ENCODE measurements around the gene IL4I1.

Gene IL4I1

GRCh38 chr19:49890349-49891311, 6.1 kb downstream of the IL4I1 start:
- ChIA-PET POLR2A (ENCODE audit: low non-redundant PET) (interaction anchor here (0.6 kb wide), 1 partner anchor 11 kb away, joined by 3 read pairs; no protein-coding TSS in a partner anchor), CTCF (interaction anchor here (0.5 to 1.3 kb wide), 5 partner anchors 9 to 1367 kb away, joined by 3 to 4 read pairs (median 3); no protein-coding TSS in a partner anchor)
- peak; percentile 74 for DNase-seq (ENCODE audit: low spot score)
- TF ChIP-seq CTCF (conservative IDR thresholded peaks at IDR 0.05; ENCODE audit: low read depth): peak; percentile 53; the same call in 1 of the 2 replicates
- H3K27ac ChIP-seq: peak overlapping the region; percentile 62

GRCh38 chr19:49889687-49890348, 6.9 kb downstream of the IL4I1 start:
- CTCF ChIA-PET: interaction anchor here (0.5 to 1.3 kb wide), 5 partner anchors 10 to 1368 kb away, joined by 3 to 4 read pairs (median 3); no protein-coding TSS in a partner anchor
- POLR2A ChIA-PET (ENCODE audit: low non-redundant PET): no interaction called here
- no peak for DNase-seq (ENCODE audit: low spot score)

GRCh38 chr19:49889038-49889686, 7.5 kb downstream of the IL4I1 start:
- DNase-seq (ENCODE audit: low spot score): no peak
- CTCF ChIA-PET: no interaction called here
- H3K27ac ChIP-seq: no peak overlapping the region; the same call in none of the 2 replicates
- TF ChIP-seq CTCF (conservative IDR thresholded peaks at IDR 0.05; ENCODE audit: low read depth): no peak
- POLR2A ChIA-PET (ENCODE audit: low non-redundant PET): no interaction called here

More at GRCh38 chr19:49889687-49890348, 6.9 kb downstream of the IL4I1 start:
- peak overlapping the region; percentile 62 for H3K27ac ChIP-seq
- TF ChIP-seq CTCF (conservative IDR thresholded peaks at IDR 0.05; ENCODE audit: low read depth): peak; percentile 83

- TF ChIP-seq CTCF (conservative IDR thresholded peaks at IDR 0.05; ENCODE audit: low read depth): no peak
- DNase-seq (ENCODE audit: low spot score): no peak
- no peak overlapping the region for H3K27ac ChIP-seq
- CTCF ChIA-PET: no interaction called here
- POLR2A ChIA-PET (ENCODE audit: low non-redundant PET): no interaction called here
These were observed 8.2 kb downstream of the IL4I1 start for GRCh38 chr19:49888510-49888824.

GRCh38 chr19:49887665-49888509, 8.8 kb downstream of the IL4I1 start:
- ChIA-PET CTCF (no interaction called here), POLR2A (ENCODE audit: low non-redundant PET) (no interaction called here)
- TF ChIP-seq CTCF (conservative IDR thresholded peaks at IDR 0.05; ENCODE audit: low read depth): no peak
- peak overlapping the region; percentile 39; the same call in 1 of the 2 replicates for H3K27ac ChIP-seq
- DNase-seq (ENCODE audit: low spot score): no peak

Measured in RWPE1 (cell line).